GM23338 (cell line): ENCODE results near the gene PLAAT2. TPM values are rescaled to one million over a fixed set of nuclear protein-coding genes. Genes with fewer than 3 reads are reported as not detected.

Experiments used
- ATAC-seq: fragments of 200-7000 bp; cut with Tn5 transposase; 3 replicates; pipeline ENCODE4 v1.9.1; 2020
- DNase-seq: peaks from one replicate; pipeline ENCODE4 v3.0.0-alpha.2; 2015; ENCODE audit warnings: low spot score
- H2AFZ ChIP-seq: fragments of 200-600 bp; sonication (generic); 2 replicates; pipeline ENCODE4 v1.8.0; 2016; ENCODE audit warnings: antibody characterized with exemption, mild to moderate bottlenecking, moderate library complexity
- H3F3A ChIP-seq: fragments of 200-600 bp; sonication (generic); replicated peaks from 2 replicates; pipeline ENCODE4 v1.8.0; 2017; ENCODE audit warnings: antibody characterized with exemption, mixed run types, low read depth
- H3K27ac ChIP-seq: fragments of 200-600 bp; sonication (generic); 2 replicates; pipeline ENCODE4 v1.6.1; 2016; ENCODE audit warnings: low read depth
- H3K27me3 ChIP-seq: fragments of 200-600 bp; sonication (generic); 2 replicates; pipeline ENCODE4 v1.8.0; 2016; ENCODE audit warnings: mild to moderate bottlenecking, mixed run types, moderate library complexity; ENCODE audit not compliant: insufficient read depth
- H3K36me3 ChIP-seq: fragments of 200-600 bp; sonication (generic); 2 replicates; pipeline ENCODE4 v1.8.0; 2016; ENCODE audit warnings: mild to moderate bottlenecking; ENCODE audit not compliant: insufficient read depth
- H3K4me1 ChIP-seq: fragments of 200-600 bp; sonication (generic); 2 replicates; pipeline ENCODE4 v1.8.0; 2016; ENCODE audit warnings: mild to moderate bottlenecking, moderate library complexity; ENCODE audit not compliant: insufficient read depth
- H3K4me2 ChIP-seq: fragments of 200-600 bp; sonication (generic); 2 replicates; pipeline ENCODE4 v1.7.1; 2017; ENCODE audit warnings: mixed run types
- H3K4me3 ChIP-seq: fragments of 200-600 bp; sonication (generic); 2 replicates; pipeline ENCODE4 v1.6.1; 2016; ENCODE audit warnings: mixed run types
- H3K79me2 ChIP-seq: fragments of 200-600 bp; sonication (generic); replicated peaks from 2 replicates; pipeline ENCODE4 v1.8.0; 2017; ENCODE audit warnings: mild to moderate bottlenecking; ENCODE audit not compliant: insufficient read depth
- H3K9me2 ChIP-seq: fragments of 200-600 bp; sonication (generic); 2 replicates; pipeline ENCODE4 v1.8.0; 2017; ENCODE audit not compliant: insufficient read depth
- H4K20me1 ChIP-seq: fragments of 200-600 bp; sonication (generic); replicated peaks from 2 replicates; pipeline ENCODE4 v1.8.0; 2017; ENCODE audit warnings: mild to moderate bottlenecking; ENCODE audit not compliant: insufficient read depth
- H3K27ac Mint-ChIP-seq: 2 replicates; pipeline ENCODE4 v1.8.0; 2020; ENCODE audit warnings: inconsistent platforms, mild to moderate bottlenecking, moderate library complexity, mixed read lengths
- H3K27me3 Mint-ChIP-seq: 3 replicates; pipeline ENCODE4 v1.8.0; 2022; ENCODE audit warnings: low read depth, mild to moderate bottlenecking, moderate library complexity, mixed read lengths, inconsistent platforms; ENCODE audit not compliant: insufficient read depth, poor library complexity
- H3K36me3 Mint-ChIP-seq: 3 replicates; pipeline ENCODE4 v1.8.0; 2021; ENCODE audit warnings: low read depth, mild to moderate bottlenecking, inconsistent platforms, moderate library complexity, mixed read lengths
- H3K4me1 Mint-ChIP-seq: 3 replicates; pipeline ENCODE4 v1.8.0; 2020; ENCODE audit warnings: mild to moderate bottlenecking, inconsistent platforms, mixed read lengths
- H3K4me3 Mint-ChIP-seq: 3 replicates; pipeline ENCODE4 v1.8.0; 2021; ENCODE audit warnings: moderate library complexity, mild to moderate bottlenecking, inconsistent platforms, mixed read lengths
- H3K9me3 Mint-ChIP-seq: 3 replicates; pipeline ENCODE4 v1.8.0; 2020; ENCODE audit warnings: moderate library complexity, mild to moderate bottlenecking, inconsistent platforms, mixed read lengths
- CREB1 ChIP-seq: fragments of 250-450 bp; sonication (Bioruptor Pico); IDR thresholded peaks from 2 replicates; pipeline ENCODE4 v1.5.0; 2020; ENCODE audit warnings: low read depth, mild to moderate bottlenecking, moderate library complexity
- CTCF ChIP-seq, 2 experiments: fragments of 200-600 bp in 1 of 2; sonication (generic) in 1 of 2; conservative IDR thresholded peaks; 2 replicates each; pipeline versions ENCODE4 v1.5.1 to v1.6.1; 2016 to 2017; ENCODE audit warnings: antibody characterized with exemption in 2 of 2, low read depth in 2 of 2, mild to moderate bottlenecking in 2 of 2, moderate library complexity in 1 of 2
- EZH2 ChIP-seq: fragments of 200-600 bp; sonication (generic); IDR thresholded peaks from one replicate; pipeline ENCODE4 v1.8.0; 2017; ENCODE audit warnings: antibody characterized with exemption, mild to moderate bottlenecking, low read depth; ENCODE audit not compliant: unreplicated experiment
- EZH2phosphoT487 ChIP-seq: fragments of 200-600 bp; sonication (generic); IDR thresholded peaks from one replicate; pipeline ENCODE4 v1.8.1; 2018; ENCODE audit warnings: antibody characterized with exemption; ENCODE audit not compliant: unreplicated experiment
- JUNB ChIP-seq: IDR thresholded peaks from one replicate; pipeline ENCODE4 v1.6.1; 2016; ENCODE audit warnings: antibody characterized with exemption; ENCODE audit not compliant: unreplicated experiment
- NANOG ChIP-seq: IDR thresholded peaks from 2 replicates; pipeline ENCODE4 v1.6.1; 2016; ENCODE audit warnings: antibody characterized with exemption, borderline replicate concordance
- POLR2AphosphoS5 ChIP-seq: IDR thresholded peaks from 2 replicates; pipeline ENCODE4 v1.6.1; 2016; ENCODE audit warnings: antibody characterized with exemption, low read depth
- REST ChIP-seq: IDR thresholded peaks from one replicate; pipeline ENCODE4 v1.6.1; 2018; ENCODE audit warnings: antibody characterized with exemption; ENCODE audit not compliant: unreplicated experiment
- STAT1 ChIP-seq: IDR thresholded peaks from one replicate; pipeline ENCODE4 v1.6.1; 2016; ENCODE audit warnings: antibody characterized with exemption; ENCODE audit not compliant: unreplicated experiment
- ZNF114 ChIP-seq: fragments of 250-450 bp; sonication (Bioruptor Pico); IDR thresholded peaks from 2 replicates; pipeline ENCODE4 v1.5.0; 2020; ENCODE audit warnings: mild to moderate bottlenecking, moderate library complexity
- ZNF331 ChIP-seq: fragments of 250-450 bp; sonication (Bioruptor Pico); IDR thresholded peaks from 2 replicates; pipeline ENCODE4 v1.5.0; 2020; ENCODE audit warnings: low read depth, mild to moderate bottlenecking, moderate library complexity
- polyA plus RNA-seq: library from polyadenylated mRNA; unstranded; fragments of >200 nt; fragmentation: Nextera tagmentation; extraction: Ambion mirVana; gene quantifications from 2 replicates; pipeline ENCODE4 v1.2.1, GENCODE V29; 2016
- total RNA-seq: library from RNA; depleted of rRNA; stranded (reverse); fragments of >200 nt; shearing (Covaris generic); gene quantifications from 2 replicates; pipeline ENCODE4 v1.2.3, GENCODE V29; 2014
- TF ChIP-seq, protein P1 (sequence below): IDR thresholded peaks from 2 replicates; pipeline ENCODE4 v1.6.1; 2016; ENCODE audit warnings: antibody characterized with exemption
- TF ChIP-seq, protein P2 (sequence below): fragments of 250-450 bp; sonication (Bioruptor Pico); IDR thresholded peaks from 2 replicates; pipeline ENCODE4 v1.5.0; 2020; ENCODE audit warnings: mild to moderate bottlenecking, moderate library complexity

Gene PLAAT2
- total and polyA plus RNA-seq, 2 experiments from 2014 or later, result 0.66 to 0.78 TPM

DNA sequence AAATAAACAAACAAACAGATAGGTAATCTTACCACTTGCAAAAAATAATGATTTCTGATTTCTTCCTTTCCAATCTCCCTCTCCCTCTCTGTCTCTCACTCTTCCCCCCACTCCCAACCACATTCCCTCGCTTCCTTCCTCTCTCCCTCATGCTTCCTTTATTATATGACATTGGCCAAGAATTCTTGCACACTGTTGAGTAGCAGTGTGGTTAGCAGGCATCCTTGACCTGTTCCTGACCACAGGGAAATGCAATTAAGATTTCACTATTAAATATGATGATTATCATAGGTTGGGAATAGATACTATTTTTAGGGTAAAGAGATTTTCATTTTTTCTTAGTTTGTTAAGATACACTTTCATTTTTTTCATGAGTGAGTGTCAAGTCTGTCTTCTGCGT lies 41.3 kb downstream of the PLAAT2 start:
- Mint-ChIP-seq H3K27me3 (no peaks in the 10 kb centered on the region), H3K4me1 (no peaks in the 10 kb centered on the region), H3K4me3 (no peak overlapping the region), H3K9me3 (peaks cover 49% of the 10 kb centered on the region), H3K36me3 (peaks cover 34% of the 10 kb centered on the region), H3K27ac (no peak overlapping the region)
- Histone ChIP-seq H3K4me3 (no peak overlapping the region), H2AFZ (no peak overlapping the region), H4K20me1 (no peaks in the 10 kb centered on the region), H3K79me2 (no peaks in the 10 kb centered on the region), H3F3A (no peaks in the 10 kb centered on the region), H3K4me1 (no peaks in the 10 kb centered on the region), H3K27me3 (no peaks in the 10 kb centered on the region), H3K27ac (no peak overlapping the region), H3K4me2 (no peak overlapping the region), H3K36me3 (peaks cover 30% of the 10 kb centered on the region), H3K9me2 (peaks cover 7% of the 10 kb centered on the region)
- ATAC-seq (no peak), DNase-seq (no peak)
- no peak for TF ChIP-seq ZNF331 (CRISPR knock-in tag)
- TF ChIP-seq REST, result no peak
- no peak for TF ChIP-seq EZH2
- TF ChIP-seq, protein P1, sequence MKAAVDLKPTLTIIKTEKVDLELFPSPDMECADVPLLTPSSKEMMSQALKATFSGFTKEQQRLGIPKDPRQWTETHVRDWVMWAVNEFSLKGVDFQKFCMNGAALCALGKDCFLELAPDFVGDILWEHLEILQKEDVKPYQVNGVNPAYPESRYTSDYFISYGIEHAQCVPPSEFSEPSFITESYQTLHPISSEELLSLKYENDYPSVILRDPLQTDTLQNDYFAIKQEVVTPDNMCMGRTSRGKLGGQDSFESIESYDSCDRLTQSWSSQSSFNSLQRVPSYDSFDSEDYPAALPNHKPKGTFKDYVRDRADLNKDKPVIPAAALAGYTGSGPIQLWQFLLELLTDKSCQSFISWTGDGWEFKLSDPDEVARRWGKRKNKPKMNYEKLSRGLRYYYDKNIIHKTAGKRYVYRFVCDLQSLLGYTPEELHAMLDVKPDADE, result no peak
- no peak for TF ChIP-seq CREB1
- no peak for TF ChIP-seq CTCF (conservative IDR thresholded peaks at IDR 0.05; ENCODE audit: low read depth in 2 of 2)
- TF ChIP-seq, protein P2, sequence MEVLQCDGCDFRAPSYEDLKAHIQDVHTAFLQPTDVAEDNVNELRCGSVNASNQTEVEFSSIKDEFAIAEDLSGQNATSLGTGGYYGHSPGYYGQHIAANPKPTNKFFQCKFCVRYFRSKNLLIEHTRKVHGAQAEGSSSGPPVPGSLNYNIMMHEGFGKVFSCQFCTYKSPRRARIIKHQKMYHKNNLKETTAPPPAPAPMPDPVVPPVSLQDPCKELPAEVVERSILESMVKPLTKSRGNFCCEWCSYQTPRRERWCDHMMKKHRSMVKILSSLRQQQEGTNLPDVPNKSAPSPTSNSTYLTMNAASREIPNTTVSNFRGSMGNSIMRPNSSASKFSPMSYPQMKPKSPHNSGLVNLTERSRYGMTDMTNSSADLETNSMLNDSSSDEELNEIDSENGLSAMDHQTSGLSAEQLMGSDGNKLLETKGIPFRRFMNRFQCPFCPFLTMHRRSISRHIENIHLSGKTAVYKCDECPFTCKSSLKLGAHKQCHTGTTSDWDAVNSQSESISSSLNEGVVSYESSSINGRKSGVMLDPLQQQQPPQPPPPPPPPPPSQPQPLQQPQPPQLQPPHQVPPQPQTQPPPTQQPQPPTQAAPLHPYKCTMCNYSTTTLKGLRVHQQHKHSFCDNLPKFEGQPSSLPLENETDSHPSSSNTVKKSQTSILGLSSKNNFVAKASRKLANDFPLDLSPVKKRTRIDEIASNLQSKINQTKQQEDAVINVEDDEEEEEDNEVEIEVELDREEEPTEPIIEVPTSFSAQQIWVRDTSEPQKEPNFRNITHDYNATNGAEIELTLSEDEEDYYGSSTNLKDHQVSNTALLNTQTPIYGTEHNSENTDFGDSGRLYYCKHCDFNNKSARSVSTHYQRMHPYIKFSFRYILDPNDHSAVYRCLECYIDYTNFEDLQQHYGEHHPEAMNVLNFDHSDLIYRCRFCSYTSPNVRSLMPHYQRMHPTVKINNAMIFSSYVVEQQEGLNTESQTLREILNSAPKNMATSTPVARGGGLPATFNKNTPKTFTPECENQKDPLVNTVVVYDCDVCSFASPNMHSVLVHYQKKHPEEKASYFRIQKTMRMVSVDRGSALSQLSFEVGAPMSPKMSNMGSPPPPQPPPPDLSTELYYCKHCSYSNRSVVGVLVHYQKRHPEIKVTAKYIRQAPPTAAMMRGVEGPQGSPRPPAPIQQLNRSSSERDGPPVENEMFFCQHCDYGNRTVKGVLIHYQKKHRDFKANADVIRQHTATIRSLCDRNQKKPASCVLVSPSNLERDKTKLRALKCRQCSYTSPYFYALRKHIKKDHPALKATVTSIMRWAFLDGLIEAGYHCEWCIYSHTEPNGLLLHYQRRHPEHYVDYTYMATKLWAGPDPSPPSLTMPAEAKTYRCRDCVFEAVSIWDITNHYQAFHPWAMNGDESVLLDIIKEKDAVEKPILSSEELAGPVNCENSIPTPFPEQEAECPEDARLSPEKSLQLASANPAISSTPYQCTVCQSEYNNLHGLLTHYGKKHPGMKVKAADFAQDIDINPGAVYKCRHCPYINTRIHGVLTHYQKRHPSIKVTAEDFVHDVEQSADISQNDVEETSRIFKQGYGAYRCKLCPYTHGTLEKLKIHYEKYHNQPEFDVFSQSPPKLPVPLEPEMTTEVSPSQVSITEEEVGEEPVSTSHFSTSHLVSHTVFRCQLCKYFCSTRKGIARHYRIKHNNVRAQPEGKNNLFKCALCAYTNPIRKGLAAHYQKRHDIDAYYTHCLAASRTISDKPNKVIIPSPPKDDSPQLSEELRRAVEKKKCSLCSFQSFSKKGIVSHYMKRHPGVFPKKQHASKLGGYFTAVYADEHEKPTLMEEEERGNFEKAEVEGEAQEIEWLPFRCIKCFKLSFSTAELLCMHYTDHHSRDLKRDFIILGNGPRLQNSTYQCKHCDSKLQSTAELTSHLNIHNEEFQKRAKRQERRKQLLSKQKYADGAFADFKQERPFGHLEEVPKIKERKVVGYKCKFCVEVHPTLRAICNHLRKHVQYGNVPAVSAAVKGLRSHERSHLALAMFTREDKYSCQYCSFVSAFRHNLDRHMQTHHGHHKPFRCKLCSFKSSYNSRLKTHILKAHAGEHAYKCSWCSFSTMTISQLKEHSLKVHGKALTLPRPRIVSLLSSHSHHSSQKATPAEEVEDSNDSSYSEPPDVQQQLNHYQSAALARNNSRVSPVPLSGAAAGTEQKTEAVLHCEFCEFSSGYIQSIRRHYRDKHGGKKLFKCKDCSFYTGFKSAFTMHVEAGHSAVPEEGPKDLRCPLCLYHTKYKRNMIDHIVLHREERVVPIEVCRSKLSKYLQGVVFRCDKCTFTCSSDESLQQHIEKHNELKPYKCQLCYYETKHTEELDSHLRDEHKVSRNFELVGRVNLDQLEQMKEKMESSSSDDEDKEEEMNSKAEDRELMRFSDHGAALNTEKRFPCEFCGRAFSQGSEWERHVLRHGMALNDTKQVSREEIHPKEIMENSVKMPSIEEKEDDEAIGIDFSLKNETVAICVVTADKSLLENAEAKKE (CRISPR knock-in tag), result no peak
- TF ChIP-seq ZNF114 (CRISPR knock-in tag), result no peak
- no peak for TF ChIP-seq JUNB
- no peak for TF ChIP-seq STAT1
- no peak for TF ChIP-seq EZH2phosphoT487
- no peak for TF ChIP-seq POLR2AphosphoS5
- no peak for TF ChIP-seq NANOG
